Myocyte (in vitro differentiated cells): Measurements from ENCODE around the gene MAPK14. TPM values are rescaled to one million over a fixed set of nuclear protein-coding genes. Genes with fewer than 3 reads are reported as not detected.

ENCODE experiments used
- DNase-seq: peaks from one replicate; pipeline ENCODE4 v3.0.0-alpha.2; 2012; ENCODE audit warnings: low read depth
- total RNA-seq: library from RNA; depleted of rRNA; stranded (reverse); fragments of >200 nt; gene quantifications from 2 replicates; pipeline ENCODE4 v1.2.3, GENCODE V29; 2014

Gene MAPK14
- total RNA-seq, 1 donor from 2014 or later, result 55.7 TPM

- DNase-seq, result no peak
Measured at GRCh38 chr6:36099869-36100483, 72.4 kb downstream of the MAPK14 start.

- DNase-seq, result no peak
Measured at GRCh38 chr6:36101691-36102090, 74.1 kb downstream of the MAPK14 start.

GRCh38 chr6:36102853-36103252 is 75.2 kb downstream of the MAPK14 start:
- DNase-seq, result no peak

GRCh38 chr6:36104836-36105235 is 77.2 kb downstream of the MAPK14 start:
- DNase-seq, result no peak

GRCh38 chr6:36109092-36109491 is 81.5 kb downstream of the MAPK14 start:
- DNase-seq, result peak; percentile 48

- no peak for DNase-seq
Measured at GRCh38 chr6:36110050-36110449, 82.4 kb downstream of the MAPK14 start.

- DNase-seq, result peak; percentile 62
Measured at GRCh38 chr6:36110863-36111262, 83.3 kb downstream of the MAPK14 start.

GRCh38 chr6:36111526-36111925 is 83.9 kb downstream of the MAPK14 start:
- peak; percentile 88 for DNase-seq

- no peak for DNase-seq
Measured at GRCh38 chr6:36113049-36113448, 85.4 kb downstream of the MAPK14 start.

- DNase-seq, result peak; percentile 53
Measured at GRCh38 chr6:36113703-36114102, 86.1 kb downstream of the MAPK14 start.

- DNase-seq, result no peak
Measured at GRCh38 chr6:36114798-36115408, 87.3 kb downstream of the MAPK14 start.

- DNase-seq, result no peak
Measured at GRCh38 chr6:36115412-36115811, 87.8 kb downstream of the MAPK14 start.

- no peak for DNase-seq
Measured at GRCh38 chr6:36116066-36116864, 88.7 kb downstream of the MAPK14 start.

GRCh38 chr6:36116943-36117342 is 89.3 kb downstream of the MAPK14 start:
- no peak for DNase-seq

- no peak for DNase-seq
Measured at GRCh38 chr6:36117658-36118549, 90.3 kb downstream of the MAPK14 start.

GRCh38 chr6:36118550-36119107 is 91.0 kb downstream of the MAPK14 start:
- peak; percentile 48 for DNase-seq

GRCh38 chr6:36119209-36119608 is 91.6 kb downstream of the MAPK14 start:
- no peak for DNase-seq

GRCh38 chr6:36120018-36120417 is 92.4 kb downstream of the MAPK14 start:
- DNase-seq, result no peak

- no peak for DNase-seq
Measured at GRCh38 chr6:36120539-36120938, 92.9 kb downstream of the MAPK14 start.

GRCh38 chr6:36120979-36121786 is 93.6 kb downstream of the MAPK14 start:
- no peak for DNase-seq
